SH-SY5Y (cell line): ENCODE results near the gene ITGA6.

Experiments used
- GATA2 ChIP-seq: IDR thresholded peaks from 2 replicates; pipeline ENCODE4 v1.6.1; 2011; ENCODE audit warnings: mild to moderate bottlenecking, low read depth, low read length
- GATA3 ChIP-seq: IDR thresholded peaks from 2 replicates; pipeline ENCODE4 v1.6.1; 2011; ENCODE audit warnings: low read depth, mild to moderate bottlenecking, low read length, moderate library complexity

DNA sequence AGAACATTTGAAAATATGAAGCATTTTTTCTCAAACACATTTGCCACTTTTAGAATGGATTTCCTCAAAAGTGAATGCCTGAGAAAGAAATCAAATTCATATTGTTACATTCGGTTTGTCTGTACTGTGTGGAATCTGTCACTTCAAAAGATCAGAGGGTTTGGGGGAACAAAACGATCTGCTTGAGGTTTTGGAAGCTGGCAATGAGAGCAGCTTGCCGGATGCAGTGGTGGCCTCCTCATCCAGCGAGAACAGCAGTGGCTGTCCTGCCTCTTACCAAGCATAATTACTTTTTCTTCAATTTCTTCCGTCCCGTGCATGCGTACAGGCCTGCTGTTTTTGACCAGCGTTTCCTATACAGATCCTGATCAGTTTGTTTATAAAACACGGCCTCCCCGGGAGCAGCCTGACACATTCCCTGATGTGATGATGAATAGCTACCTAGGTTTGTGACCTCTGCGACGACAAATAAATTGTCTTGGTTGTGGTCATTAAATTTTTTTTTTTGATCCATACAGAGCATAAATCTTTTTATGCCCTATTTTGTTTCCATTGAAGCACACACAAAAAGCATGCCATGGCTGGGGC, 45.2 kb downstream of the ITGA6 start:
- TF ChIP-seq GATA2 (no peak), GATA3 (no peak)
